GM12892 (cell line): ENCODE results near the gene CHERP.
"Not testable (repeated sequence)": the region's sequence is repeated elsewhere in the genome, so short reads cannot be mapped to it uniquely, and the experiment has no call there.

Source experiments
- DNase-seq: peaks from one replicate; pipeline ENCODE4 v3.0.0; 2011; ENCODE audit not compliant: insufficient read length
- FAIRE-seq: peaks from 2 replicates; lab custom pipeline; 2011; peaks lifted over from hg19 to GRCh38; lab: Jason Lieb, UNC
- POLR2A ChIP-seq: IDR thresholded peaks from 2 replicates; pipeline ENCODE4 v1.6.1; 2011; ENCODE audit warnings: low read depth, low read length, control low read depth
- POLR2AphosphoS5 ChIP-seq: IDR thresholded peaks from 2 replicates; pipeline ENCODE4 v1.6.1; 2011; ENCODE audit warnings: low read depth, low read length, control low read depth
- TAF1 ChIP-seq: IDR thresholded peaks from 2 replicates; pipeline ENCODE4 v1.6.1; 2011; ENCODE audit warnings: low read depth, mild to moderate bottlenecking, control low read depth, low read length, borderline replicate concordance

CHERP gene

DNA sequence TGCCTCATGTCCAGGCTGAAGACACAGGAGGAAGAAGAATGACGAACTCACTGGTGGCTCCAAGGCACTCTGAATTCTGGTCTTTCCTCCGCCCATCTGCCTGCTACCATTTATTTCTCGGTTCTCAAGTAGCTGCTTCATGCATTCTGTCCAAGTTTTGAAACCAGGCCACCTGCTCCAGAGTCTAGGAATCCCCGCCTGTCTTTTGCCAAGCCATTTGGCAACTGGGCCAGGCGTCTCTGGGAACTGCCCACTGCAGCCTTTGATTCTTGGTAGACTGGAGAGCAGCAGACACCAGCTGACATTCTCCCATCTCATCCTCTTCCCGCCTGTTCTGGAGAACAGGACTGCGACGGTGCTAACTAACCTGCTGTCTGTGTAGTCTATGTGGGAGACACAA, 19.1 kb upstream of the CHERP start:
- DNase-seq (no peak), FAIRE-seq (no peak)
- no peak for TF ChIP-seq POLR2AphosphoS5
- TF ChIP-seq TAF1: no peak
- TF ChIP-seq POLR2A: no peak

DNA sequence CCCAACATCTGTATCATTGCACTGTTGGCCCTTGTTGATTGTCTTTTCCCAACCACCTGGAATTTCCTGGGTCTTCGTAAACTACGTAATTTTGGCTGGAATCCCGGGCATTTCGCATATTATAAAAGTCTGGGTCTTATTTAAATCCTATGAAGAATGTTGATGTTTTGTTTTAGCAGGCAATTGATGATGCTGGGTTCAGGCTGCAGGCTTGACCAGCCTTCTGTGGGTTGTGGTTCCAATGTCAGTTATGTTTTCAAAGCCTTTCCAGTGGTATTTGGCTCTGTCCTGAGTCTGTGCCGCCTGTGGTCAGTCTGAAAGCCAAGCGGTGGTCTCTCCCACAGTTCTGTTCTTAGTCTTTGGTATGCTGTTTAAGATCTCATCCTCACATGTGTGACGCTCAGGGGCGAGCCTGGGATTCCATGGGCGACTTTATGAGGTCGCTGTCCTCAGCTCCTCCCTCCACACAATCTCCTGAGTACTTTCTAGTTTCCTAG, 17.6 kb upstream of the CHERP start:
- no peak for FAIRE-seq
- TF ChIP-seq TAF1: no peak
- no peak for TF ChIP-seq POLR2A
- TF ChIP-seq POLR2AphosphoS5: no peak
- no peak for DNase-seq

GRCh38 chr19:16554776-16555175, 12.5 kb upstream of the CHERP start:
- FAIRE-seq (no peak), DNase-seq (no peak)
- no peak for TF ChIP-seq TAF1
- TF ChIP-seq POLR2A: no peak
- no peak for TF ChIP-seq POLR2AphosphoS5

GRCh38 chr19:16551902-16552301, 9.7 kb upstream of the CHERP start:
- FAIRE-seq, DNase-seq: not testable (repeated sequence)

DNA sequence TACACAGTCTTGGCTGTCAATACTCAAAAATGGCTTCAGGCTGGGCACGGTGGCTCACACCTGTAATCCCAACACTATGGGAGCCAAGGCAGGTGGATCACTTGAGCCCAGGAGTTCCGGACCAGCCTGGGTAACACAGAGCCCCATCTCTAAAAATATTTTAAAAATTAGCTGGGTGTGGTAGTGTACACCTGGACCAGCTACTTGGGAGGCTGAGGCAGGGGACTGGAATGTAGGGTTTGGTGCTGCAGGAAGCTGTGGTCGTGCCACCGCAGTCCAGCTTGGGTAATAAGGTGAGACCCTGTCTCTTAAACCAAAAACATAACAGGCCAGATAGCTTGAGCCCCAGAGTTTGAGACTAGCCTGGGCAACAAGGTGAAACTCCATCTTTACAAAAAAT, 6.7 kb upstream of the CHERP start:
- FAIRE-seq (no peak), DNase-seq (no peak)

DNA sequence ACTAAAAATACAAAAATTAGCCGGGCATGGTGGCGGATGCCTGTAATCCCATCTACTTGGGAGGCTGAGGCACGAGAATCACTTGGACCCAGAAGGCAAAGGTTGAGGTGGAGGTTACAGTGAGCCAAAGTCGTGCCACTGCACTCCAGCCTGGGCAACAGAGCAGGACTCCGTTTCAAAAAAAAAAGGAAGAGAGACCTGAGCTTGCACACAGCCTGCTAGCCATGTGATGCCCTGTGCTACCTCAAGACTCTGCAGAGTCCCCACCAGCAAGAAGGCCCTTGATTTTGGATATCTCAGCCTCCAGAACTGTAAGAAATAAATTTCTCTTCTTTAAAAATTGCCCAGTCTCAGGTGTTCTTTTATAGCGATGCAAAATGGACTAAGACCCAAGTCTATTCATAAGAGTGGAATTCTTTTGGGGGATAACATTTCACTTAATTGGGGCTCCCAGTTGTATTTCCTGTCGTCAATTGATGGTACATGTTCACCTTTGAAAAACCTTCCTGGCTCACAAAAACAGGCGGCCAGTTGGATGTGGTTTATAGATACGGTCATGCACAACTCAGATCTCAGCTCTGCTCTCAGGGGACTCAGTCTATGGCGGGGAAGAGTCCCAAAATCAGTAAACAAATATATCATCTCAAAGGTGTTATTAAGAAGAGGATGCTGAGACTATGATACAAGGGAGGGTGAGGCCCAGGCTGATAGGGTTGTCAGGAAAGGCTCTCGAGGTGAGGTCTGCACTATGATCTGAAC, 2.4 kb upstream of the CHERP start:
- FAIRE-seq (no peak), DNase-seq (no peak)
- TF ChIP-seq TAF1 (no peak), POLR2A (no peak), POLR2AphosphoS5 (no peak)

More for the DNA sequence above, 6.7 kb upstream of the CHERP start:
- TF ChIP-seq POLR2A: no peak
- TF ChIP-seq TAF1: no peak
- TF ChIP-seq POLR2AphosphoS5: no peak

DNA sequence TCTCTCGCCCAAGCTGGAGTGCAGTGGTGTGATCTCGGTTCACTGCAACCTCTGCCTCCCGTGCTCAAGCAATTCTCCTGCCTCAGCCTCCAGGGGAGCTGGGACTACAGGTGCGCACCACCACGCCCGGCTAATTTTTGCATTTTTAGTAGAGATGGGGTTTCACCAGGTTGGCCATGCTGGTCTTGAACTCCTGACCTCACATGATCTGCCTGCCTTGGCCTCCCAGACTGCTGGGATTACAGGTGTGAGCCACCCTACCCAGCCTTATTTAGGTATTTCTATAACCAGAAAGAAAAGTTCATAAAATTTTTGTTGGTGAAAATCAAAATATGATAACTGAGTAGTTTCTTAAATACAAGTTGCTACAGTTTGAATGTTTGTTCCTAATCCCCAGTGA, 1.5 kb upstream of the CHERP start:
- not testable (repeated sequence) for FAIRE-seq, DNase-seq

DNA sequence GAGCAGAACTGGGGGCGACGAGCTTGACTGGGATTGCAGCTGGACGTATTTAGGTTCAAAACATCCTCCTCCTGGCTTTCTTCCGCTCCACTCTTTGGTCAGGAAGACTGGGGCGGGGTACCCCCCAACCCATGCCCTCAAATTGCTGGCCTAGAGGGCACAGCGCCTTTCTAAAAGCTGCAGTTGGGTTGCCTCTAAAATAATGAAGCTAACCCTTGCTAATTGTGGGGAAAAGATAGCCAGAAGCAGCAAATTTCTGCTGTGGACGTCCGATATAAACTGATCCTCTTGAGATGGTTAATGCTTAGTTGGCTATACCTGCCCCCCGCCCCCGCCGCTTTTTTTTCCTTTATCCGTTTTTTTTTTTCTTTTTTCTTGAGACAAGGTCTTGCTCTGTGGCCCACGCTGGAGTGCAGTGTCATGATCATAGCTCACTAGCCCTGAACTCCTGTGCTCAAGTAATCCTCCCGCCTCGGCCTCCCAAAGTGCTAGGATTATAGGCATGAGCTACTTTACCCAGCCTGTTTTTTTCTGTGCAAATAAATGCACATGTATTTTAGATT, 754 bp upstream of the CHERP start:
- DNase-seq: no peak
- FAIRE-seq: no peak
- TF ChIP-seq TAF1 (no peak), POLR2AphosphoS5 (no peak), POLR2A (no peak)

GRCh38 chr19:16541526-16542044, 652 bp downstream of the CHERP start:
- TF ChIP-seq TAF1 (no peak), POLR2A (no peak), POLR2AphosphoS5 (no peak)
- FAIRE-seq (no peak), DNase-seq (no peak)

DNA sequence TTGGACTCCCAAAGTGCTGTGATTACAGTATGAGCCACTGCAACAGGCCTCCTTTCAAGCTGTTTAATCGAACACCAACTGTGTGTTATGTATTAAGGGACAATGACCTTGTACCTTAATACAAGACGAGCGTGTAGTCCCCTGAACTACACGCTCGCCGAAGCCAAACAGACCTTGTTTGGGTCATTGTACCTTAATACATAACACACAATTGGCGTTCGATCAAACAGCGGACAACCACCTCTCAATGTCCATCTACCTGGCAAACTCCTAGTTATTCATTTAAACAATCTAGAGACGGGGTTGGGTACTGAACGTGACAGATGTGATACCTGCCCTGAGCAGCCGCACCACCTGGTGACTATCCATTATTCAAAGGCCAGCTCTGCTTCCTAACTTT, 1.3 kb downstream of the CHERP start:
- DNase-seq (no peak), FAIRE-seq (no peak)
- no peak for TF ChIP-seq POLR2A
- no peak for TF ChIP-seq POLR2AphosphoS5
- no peak for TF ChIP-seq TAF1

DNA sequence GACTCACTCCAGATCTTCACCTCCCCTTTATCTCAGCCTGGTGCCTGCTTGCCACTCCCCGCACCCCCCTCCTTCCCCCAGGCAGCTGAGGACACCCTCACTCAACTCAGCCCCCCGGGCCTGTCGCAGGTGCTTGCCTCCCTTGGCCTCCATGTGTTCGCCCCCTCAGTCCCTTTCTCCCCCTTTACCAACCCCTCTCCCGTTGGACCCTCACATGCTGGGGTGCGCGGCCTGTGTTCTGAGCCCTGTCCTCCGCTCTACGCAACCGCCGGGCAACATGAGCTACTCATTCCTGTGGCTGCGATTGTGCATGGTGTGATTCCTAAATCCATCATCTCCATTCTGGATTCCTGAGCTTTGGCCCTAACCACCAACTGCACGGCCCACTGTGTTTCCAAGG, 5.1 kb downstream of the CHERP start:
- FAIRE-seq: no peak
- TF ChIP-seq TAF1: no peak
- no peak for DNase-seq

DNA sequence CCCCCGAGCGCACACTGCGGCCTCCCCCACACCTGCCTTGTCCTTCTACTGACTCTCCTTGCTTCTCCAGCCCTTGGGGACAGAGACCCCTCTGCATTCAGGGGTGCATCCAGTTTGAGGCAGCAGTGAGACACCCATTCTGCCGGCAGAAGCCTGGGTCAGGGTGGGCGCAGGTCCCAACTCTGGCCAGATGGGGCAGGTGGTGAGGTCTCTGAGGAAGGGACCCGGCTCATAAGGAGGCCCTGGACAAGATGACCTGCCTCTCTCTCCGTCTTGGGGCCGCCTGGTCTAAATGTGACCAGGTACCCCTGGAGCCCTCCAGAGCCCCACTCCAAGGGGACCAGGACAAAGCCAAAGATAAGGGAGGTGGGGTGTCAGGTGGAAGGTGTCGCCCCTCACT, 6.1 kb downstream of the CHERP start:
- TF ChIP-seq POLR2AphosphoS5: no peak
- no peak for TF ChIP-seq POLR2A
- no peak for TF ChIP-seq TAF1
- no peak for FAIRE-seq
- no peak for DNase-seq
